NCI-H345 treated with DMSO at 0.1 percent for 48 hours (cell line): ENCODE data around the gene TANC1.

Experiments
- DNase-seq: peaks from one replicate; lab custom pipeline; 2025; ENCODE audit not compliant: unreplicated experiment; lab: John Stamatoyannopoulos, UW

TANC1 gene

DNA sequence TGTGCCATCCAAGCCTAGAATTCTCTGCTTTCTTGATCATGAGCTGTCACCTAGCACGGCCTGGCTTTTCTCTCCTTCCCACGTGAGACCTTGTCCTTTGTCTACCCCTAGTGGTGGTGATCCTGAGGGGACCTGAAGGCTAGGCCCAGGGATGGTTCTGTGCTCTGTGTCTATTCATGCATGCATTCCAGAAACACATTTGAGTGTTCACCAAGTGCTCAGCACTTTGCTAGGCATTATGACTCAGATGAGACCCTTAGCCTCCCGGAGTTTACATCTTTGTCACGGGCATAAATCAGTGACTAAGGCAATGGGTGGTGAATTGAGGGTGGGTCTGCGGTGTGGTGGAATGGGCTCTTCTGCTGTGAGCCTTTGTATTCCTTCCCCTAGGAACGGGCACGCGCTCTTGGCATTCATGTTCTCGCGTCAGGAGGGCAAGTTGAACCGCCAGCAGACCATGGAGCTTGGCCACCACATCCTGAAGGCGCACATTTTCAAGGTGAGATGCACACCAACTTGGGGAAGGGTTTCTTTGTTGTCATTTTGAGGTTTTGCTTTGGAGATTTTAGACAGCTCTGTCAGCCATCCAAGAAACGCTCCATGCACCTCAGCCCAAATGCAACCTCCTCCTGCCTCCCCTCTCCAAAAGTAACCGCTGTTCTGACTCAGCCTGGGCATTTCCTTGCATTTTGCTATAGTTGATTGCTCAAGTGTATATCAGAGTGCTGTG is 217.1 kb downstream of the TANC1 start:
- DNase-seq: no peak

DNA sequence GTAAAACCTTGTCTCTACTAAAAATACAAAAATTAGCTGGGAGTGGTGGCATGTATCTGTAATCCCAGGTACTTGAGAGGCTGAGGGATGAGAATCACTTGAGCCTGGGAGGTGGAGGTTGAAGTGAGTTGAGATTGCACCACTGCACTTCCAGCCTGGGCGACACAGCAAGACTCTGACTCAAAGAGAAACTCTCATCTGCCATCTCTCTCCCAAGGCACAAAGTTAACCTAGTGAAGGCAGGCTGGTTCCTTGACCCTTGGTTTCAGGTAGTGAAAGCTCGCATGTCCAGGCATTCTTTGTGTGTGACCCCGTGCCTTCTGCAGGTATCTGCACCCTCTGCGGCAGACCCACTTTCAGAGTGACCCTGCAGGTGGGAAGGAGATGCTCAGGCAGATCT is 218.0 kb downstream of the TANC1 start:
- no peak for DNase-seq

DNA sequence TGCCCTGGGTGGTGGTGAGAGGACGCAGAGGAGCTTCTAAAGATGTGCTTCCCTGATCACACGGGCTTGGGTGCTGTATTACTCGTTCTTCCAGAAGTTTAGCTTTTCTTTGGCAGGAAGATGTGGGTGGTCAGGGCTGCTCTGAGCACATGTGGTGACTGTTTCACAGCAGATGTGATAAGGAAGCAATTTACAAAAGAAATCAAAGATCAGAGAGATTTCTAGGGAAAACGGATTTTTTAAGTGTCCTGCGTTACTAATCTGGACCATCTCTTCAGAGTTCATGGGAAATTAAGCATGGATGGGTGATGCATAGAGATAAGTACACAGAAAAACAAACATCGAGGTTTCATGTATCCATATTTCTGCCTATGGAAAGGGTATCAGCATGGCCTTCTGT is 218.7 kb downstream of the TANC1 start:
- DNase-seq: no peak

DNA sequence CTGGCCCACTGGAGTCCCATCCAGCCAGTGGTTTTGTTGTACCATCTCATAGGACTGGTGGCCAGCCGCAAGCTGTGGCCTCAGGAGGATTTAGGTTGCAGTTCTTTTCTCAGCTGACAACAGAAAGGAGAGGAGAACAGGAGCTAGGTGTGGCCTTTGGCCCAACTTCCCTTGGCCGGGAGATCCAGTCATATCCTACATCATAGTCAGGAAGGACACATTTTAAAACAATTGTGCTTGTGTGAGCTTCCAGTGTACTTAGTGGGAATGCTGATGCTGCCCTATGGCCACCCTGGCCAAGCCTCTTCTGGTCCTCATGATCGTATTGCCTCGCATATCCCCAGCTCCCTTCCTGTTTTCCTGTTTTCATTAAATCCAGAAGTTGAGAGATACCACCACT is 220.0 kb downstream of the TANC1 start:
- DNase-seq: no peak

DNA sequence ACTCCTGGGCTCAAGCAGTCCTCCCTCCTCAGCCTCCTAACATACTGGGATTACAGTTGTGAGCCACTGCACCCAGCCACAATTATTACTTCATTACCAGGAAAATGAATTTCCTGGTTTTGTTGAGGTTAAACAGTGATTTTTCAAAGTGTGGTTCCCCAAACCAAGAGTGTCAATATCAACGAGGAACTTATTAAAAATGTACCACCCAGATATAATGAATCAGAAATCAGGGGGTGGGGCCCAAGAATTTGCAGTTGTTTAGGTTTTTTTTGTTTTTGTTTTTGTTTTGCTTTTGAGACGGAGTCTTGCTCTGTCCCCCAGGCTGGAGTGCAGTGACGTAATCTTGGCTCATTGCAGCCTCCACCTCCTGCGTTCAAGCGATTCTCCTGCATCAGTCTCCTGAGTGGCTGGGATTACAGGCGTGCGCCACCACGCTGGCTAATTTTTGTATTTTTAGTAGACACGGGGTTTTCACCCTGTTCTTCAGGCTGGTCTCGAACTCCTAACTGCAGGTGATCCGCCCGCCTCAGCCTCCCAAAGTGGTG is 224.0 kb downstream of the TANC1 start:
- no peak for DNase-seq

DNA sequence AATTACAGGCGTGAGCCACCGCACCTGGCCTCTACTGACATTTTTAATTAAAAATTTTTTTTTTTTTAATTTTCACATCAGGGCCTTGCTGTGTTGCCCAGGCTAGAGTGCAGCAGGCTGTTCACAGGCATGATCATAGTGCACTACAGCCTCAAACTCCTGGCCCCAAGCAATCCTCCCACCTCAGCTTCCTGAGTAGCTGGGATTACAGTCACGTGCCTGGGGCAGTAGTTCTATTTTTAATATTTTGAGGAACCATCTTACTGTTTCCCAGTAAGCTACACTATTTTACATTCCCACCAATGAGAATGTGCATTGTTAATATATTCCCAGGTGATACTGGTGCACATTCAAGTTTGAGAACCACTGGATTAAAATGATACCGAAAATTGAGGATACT is 225.4 kb downstream of the TANC1 start:
- no peak for DNase-seq

DNA sequence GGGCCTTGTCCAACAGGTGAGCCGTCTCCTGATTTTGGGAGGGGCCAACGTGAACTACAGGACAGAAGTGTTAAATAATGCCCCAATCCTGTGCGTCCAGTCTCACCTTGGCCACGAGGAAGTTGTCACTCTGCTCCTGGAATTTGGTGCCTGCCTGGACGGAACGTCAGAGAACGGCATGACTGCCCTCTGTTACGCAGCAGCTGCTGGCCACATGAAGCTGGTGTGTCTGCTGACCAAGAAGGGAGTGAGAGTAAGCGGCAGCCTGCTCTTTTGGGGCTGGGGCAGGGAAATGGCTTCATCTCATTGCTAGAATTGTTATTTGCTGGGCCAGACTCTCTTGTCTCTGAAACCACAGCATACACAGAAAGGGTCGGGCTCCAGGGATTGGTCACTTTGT is 225.8 kb downstream of the TANC1 start:
- no peak for DNase-seq

DNA sequence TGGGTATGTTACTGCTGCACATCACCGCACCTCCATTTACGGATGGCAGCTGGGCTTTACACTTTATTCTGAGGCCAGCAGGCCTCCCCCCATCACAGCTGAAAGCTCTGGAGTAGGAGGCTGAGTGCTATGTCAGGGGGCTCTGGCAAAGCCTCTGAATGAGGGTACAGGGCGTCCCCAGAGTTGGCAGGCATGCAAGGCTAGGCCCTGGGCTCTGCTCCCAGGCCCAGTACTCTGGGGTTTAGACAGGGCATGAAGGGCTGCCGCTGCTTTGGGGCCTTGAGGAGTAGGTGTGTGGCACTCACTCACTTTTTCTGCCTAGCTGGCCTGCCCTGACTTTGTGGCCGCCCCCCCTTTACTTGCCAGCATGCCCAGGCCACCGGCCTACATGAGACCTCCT is 227.3 kb downstream of the TANC1 start:
- DNase-seq: no peak

DNA sequence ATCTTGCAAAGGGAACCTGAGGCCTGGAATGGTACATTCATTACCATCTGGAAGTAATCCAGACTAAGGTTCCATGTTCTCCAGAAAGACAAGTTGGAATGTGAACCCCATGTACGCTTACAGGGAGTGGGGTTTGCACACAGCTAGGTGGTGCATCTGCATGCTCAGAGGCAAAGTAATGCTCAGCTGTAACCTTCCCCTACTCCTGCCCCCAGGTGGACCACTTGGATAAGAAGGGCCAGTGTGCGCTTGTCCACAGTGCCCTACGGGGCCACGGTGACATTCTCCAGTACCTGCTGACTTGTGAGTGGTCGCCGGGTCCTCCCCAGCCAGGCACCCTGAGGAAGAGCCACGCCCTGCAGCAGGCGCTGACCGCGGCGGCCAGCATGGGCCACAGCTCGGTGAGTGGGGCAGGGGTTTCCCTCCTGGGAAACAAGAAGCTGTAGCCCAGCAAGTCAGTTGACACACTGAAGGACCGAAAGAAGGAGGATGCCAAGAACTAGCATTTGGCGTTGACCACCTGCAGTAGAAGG is 228.0 kb downstream of the TANC1 start:
- DNase-seq: no peak

DNA sequence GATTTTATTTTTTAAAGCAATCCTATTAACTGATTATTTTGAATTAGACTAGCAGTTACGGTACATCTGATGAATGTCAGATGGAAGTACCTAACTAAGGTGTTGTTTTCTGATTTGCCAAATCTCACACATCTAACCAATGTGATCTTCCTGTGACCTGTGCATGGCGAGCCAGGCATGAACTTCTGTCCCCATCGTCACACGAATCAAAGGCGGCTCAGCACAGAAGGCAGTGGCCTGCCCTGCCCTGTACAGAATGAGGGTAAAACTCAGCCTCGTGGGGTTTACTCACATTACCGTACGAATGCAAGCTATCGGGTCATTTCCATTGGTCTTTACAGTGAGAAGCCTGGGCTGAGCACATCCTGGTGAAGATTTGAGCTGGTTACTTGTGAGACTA is 230.8 kb downstream of the TANC1 start:
- no peak for DNase-seq

DNA sequence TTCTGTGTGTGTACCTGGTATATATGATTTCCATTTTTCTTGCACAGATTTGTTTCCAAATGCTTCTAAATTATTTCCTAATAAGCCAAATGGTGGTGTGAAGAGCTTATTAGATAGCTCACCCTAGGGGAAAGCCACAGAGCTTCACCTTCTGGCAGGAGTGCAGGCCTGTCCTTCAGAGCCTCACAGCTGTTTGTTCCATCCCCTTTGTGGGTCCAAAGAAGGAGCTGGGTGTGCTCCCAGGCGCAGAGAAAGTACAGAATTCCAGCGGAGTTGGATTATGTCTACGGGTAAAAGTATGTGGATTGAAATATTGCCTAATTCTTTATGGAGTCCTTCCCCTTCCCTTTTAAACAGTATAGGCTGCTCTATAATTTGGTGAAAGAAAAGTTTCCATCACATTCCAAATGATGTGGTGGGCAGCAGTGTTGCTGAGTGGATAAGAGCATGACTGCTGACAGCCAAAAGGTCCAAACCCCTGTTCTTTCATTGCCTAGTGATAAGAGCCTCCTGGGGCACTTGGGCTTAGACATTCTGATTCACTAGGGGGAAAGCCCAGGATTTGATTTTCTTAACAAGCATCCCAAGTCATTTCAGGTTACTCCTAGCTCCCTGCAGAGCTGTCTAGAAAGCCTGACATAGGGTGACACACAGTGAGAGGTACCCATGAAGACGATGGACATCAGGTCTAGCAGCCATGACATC is 231.5 kb downstream of the TANC1 start:
- DNase-seq: no peak

DNA sequence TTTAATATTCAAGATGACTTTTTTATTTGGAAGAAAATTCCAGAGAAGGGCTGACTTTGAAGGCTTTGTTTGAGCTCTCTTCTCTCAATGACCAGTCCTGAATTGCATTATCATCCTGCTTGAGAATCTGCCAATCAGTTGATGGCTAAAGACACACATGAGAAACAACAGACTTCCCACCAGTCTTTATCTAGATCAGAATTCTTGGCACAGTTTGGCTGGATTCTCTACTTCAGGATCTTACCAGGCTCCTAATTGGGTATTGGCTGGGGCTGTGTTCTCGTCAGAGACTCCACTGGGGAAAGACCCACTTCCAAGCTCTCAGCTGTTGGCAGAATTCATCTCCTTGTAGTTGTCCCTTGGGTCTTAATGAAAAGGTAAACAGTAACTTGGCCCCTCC is 232.1 kb downstream of the TANC1 start:
- no peak for DNase-seq

DNA sequence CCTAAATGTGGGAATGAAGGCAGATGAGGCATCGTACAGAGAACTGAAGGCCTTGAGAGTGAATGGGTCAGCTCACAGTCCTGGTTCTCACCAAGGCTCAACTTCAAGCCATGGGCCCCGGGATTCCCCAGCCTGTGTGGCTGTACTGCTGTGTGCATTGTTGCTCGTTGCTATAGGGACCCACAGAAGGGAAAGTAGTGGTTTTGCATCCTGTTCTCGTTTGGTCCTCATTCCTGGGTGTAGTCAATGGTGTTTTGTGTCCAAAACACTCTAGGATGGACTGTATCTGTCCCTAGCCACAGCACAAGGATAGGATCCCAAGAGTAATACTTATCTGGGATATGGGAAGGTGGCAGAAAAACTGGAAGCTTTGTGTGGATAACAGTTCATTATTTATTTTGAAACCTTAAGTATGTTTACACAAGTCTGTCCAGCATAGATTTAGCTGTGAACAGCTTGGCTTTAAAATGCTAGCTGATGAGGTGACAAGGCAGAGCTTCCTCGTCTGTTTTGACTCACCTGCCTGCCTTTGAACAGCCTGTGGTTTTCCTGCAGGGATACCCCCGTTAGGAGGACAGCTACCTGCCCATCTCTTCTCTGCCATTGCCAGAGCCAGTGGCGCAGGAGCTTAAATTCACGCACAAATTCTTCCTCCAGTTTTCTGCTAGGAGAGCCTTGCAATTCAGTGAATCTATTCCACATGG is 233.1 kb downstream of the TANC1 start:
- DNase-seq: no peak

DNA sequence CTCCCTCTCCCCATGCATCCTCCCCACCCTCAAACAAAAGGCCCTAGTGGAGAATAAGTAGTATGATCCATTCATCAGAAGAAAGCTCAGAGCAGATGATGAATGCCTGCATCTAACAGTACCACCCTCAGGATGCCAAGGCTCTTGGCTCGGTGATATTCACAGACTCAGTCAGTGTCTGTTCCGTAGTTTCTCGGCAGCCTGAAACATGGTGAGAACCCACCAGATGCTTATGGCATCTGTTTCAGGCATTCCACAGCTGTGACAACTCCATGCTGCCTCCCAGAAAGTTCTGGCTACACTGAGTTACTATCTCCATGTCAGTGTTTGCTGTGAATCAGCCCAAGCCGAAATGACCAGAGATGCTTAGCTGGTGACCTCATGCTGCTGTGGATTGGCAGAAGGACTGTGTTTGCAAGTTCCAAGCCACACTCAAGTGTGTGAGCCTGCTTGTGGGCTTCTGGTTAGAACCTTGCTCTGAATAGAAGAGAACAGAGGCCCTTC is 234.2 kb downstream of the TANC1 start:
- DNase-seq: no peak

DNA sequence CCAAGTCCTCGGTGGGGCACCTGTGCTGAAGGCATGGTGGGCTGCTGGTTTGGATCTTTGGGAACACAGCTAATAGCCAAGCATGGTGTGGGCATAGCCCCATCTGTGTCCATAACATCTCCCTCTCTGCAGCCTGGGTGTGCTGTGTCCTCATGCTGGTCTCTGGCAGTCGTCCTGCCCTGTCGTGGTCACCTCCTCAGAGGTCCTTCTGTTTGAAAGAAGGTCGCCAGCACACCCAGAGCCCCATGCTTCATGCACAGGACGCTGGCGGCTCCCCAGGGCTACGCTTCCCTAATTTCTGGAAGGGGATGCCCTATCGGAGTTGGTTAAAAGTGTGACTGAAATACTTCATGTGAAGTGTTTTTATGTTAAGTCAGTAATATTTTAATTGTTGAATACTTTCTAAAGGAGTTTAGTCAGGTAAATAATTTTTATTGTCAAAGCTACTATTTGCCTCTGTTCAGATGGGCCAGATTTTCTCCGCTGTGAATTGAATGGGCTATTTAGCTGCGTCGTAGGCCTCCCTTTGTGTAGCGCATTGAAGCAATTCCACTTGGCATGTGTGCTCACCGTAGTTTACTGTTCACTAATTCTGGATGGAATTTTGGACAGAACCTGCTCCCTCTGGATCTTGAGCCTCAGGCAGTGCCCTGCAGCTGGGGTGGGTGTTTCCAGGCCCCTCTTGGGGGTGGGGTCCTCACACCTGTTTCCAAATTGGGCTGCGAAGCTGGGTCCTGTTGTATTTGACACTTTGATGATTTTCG is 236.1 kb downstream of the TANC1 start:
- no peak for DNase-seq

DNA sequence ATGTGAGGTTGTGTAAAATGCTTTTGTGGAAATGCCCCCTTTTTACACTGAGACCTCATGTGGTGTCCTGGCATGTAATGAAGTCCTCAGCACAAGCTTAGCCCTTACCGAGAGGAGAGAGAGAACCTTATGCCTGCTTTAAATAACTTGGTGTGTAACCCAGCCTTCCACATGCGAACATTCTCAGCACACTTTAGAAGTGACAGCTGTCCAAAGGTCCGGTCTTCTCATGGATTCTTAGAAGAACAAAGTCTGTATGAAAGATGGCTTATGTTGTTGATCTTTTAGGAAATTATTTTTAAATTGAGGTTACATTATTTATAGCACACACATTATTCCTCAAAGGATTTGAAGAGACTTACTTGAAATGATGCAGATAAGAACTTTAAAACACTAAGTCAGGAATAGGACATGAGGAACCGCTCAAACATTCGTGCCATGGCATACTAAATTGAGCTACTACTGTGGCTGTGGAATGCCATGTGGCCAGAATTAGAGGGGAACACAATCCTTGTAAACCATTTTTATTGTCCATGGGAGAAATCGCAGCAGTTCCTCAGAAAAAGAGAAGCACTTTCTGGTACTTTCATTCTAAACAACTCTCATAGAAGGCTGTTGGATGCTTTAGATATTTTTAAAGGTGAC is 238.4 kb downstream of the TANC1 start:
- no peak for DNase-seq

DNA sequence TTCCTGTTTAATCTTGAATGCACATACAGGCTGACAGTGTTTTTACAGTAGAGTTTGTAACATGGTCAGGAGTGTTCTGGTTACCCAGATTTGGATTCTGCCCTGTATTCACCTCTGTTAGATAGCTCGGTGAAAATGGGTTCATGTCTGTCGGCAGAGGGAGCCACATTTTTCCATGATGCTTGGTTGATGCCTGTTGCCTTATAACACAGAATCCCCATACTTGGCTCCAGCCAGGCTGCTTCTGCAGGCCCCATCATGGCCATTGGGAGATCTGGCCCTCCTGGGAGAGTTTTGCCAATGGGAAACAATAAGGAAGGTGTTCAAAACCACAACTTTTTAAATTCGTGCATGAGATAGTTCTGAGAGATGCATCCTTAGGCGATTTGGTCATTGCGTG is 240.0 kb downstream of the TANC1 start:
- DNase-seq: no peak

DNA sequence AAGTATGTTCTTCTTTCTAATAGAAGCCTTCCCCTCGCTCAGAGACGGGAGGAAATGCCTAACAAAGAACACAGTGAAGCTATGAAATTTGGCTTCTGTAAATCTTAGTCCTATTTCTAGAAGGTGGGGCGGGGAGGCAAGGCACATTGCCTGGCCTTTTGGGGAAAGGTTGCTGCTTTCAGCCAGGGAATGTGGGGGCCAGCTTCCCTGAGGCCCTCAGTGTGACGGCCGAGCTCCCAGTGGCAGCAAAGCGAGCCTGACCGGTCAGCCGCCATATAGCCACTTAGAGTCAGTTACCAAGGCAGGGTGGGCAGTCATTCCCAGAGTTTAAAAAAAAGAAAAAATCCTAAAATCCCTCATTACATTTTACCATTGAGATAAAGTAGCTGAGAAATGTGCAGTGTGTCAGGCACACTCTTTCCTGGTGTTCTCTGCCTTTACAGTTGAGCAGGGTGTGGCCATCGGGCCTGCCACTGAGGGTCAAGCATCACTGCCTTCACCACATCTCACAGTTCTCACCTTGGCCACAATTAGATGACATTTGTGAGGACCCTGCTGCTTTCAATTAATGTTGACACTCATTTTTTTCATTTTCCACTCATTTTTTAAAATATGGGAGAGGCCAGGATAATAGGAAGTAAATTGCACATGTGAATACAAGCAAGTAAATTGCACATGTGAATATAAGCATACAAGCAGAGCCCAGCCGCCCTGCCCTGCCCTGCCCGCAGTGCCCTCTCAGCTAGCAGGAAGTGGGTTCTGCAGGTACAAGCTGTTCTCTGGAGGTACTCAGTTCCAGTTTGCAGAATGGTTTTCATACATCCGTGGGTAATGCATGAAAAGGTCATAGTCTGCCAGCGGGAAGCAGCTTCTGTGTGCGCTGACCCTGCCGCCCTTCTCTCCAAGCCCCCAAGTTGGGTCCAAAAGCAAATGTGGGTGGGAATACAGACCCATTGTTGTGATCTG is 241.2 kb downstream of the TANC1 start:
- no peak for DNase-seq
